ENCODE data around the gene RPUSD2.

GRCh38 chr15:40558952-40559742 lies 10.0 kb upstream of the RPUSD2 start:
- TF ChIP-seq REST (IDR thresholded peaks at IDR 0.05; ENCODE audit: unreplicated experiment), result no peak
- no peak for TF ChIP-seq CTCF (conservative IDR thresholded peaks at IDR 0.05; ENCODE audit: low read depth in 2 of 2)
- TF ChIP-seq POLR2AphosphoS5 (IDR thresholded peaks at IDR 0.05; ENCODE audit: low read depth), result no peak
- TF ChIP-seq EZH2 (IDR thresholded peaks at IDR 0.05; ENCODE audit: low read depth, unreplicated experiment), result no peak
- no peak for TF ChIP-seq CREB1 (CRISPR knock-in tag; IDR thresholded peaks at IDR 0.05; ENCODE audit: low read depth)
- TF ChIP-seq EZH2phosphoT487 (IDR thresholded peaks at IDR 0.05; ENCODE audit: unreplicated experiment), result no peak
- no peak for TF ChIP-seq ZNF331 (CRISPR knock-in tag; IDR thresholded peaks at IDR 0.05; ENCODE audit: low read depth)
- no peak for TF ChIP-seq JUNB (IDR thresholded peaks at IDR 0.05; ENCODE audit: unreplicated experiment)
- TF ChIP-seq STAT1 (IDR thresholded peaks at IDR 0.05; ENCODE audit: unreplicated experiment), result no peak
